ENCODE results near the gene STAB1. TPM values are rescaled to one million over a fixed set of nuclear protein-coding genes. Genes with fewer than 3 reads are reported as not detected.

STAB1 gene
- total and polyA plus RNA-seq, 10 of the 15 experiments (the other 5 are each of a cell fraction or from before 2014, with no cell fraction given), result 0.46 TPM; not detected in 9

DNA sequence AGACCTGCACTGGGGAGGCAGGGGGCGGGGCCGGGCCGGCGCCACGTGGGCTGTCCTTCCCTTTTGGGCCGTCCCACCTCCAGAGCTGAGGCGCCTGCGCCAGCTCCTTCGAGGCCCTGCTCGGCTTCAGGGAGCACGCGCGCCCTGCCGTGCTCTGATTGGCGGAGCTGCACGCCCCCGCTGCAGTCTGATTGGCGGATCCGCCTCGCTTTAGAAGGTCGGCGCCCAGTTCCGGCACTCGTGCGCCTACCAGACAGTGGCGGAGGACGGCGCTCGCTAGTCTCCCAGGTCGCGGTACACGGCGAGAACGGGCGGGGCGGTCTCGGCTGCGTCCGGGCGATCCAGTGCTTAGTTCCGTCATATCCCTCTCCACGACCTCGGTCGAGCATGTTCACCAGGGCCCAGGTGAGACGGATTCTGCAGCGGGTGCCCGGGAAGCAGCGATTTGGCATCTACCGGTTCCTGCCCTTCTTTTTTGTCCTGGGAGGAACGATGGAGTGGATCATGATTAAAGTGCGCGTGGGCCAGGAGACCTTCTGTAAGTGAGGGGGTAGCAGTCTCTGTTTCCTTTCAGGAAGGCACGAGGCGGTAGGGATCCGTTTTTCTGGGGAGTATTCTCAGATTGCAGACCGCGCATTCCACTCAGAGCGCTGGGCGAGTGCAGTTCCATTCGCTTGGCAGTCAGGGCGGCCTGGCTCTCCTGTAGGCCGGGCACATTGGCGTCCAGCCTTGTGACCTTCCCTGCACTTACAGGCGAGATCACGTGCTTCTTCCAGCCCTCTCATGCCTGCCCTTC is 41.4 kb downstream of the STAB1 start, which contains the start of gene UQCC5:
UQCC5 (plus strand) TSS at position 237 of the 796 bp plus-strand sequence; CDS start at position 388, 151 bp downstream.
- ChIA-PET RAD21 (ENCODE audit: unreplicated experiment) (interaction anchor here (0.6 to 1.2 kb wide), 8 partner anchors 8 to 285 kb away, joined by 3 to 10 read pairs (median 3); partner anchors contain the start of genes GNL3 and PBRM1), CTCF (interaction anchor here (1.7 kb wide), 1 partner anchor 78 kb away, joined by 4 read pairs; no protein-coding TSS in a partner anchor), SMC1A (ENCODE audit: uncharacterized antibody, unreplicated experiment) (no interaction called here), POLR2A (interaction anchor here (0.6 to 1.7 kb wide), 10 partner anchors 8 to 1062 kb away, joined by 3 to 7 read pairs (median 3); partner anchors contain the start of genes GNL3, PBRM1 and SFMBT1)
- Histone ChIP-seq H4K20me1 (ENCODE audit: control insufficient read depth, insufficient read depth) (no peaks in the 10 kb centered on the region), H3K9me3 (replicated peaks; ENCODE audit: control insufficient read depth, insufficient read depth, low read length) (no peaks in the 10 kb centered on the region), H2AFZ (ENCODE audit: control insufficient read depth, low read depth, low read length) (peak within 1 kb of the TSS; percentile 90), H3K9ac (ENCODE audit: control insufficient read depth, insufficient read depth, low read length) (peak within 1 kb of the TSS; percentile 90), H3K36me3 (ENCODE audit: control insufficient read depth in 2 of 2, insufficient read depth in 2 of 2, low read length in 1 of 2) (peaks cover 0 to 17% of the 10 kb centered on the region in 2 experiments; a peak in 2 of 4 replicates), H3K27ac (ENCODE audit: control insufficient read depth, insufficient read depth) (peak within 1 kb of the TSS; percentile 84), H3K79me2 (ENCODE audit: control insufficient read depth, insufficient read depth, low read length) (peaks cover 56% of the 10 kb centered on the region), H3K4me1 (ENCODE audit: control insufficient read depth, insufficient read depth, low read length) (peaks cover 15% of the 10 kb centered on the region), H3K4me3 (peak within 1 kb of the TSS; percentile 95), H3K27me3 (replicated peaks in 1 of 2; ENCODE audit: control insufficient read depth in 2 of 2, insufficient read depth in 2 of 2, low read length in 1 of 2) (no peaks in the 10 kb centered on the region), H3K4me2 (ENCODE audit: control insufficient read depth, insufficient read depth) (peak within 1 kb of the TSS; percentile 82)
- ATAC-seq, result peak; percentile 91
- peak; percentile 99 for FAIRE-seq
- WGBS (ENCODE audit: insufficient coverage, insufficient replicate concordance, low lambda C conversion rate, missing lambda C conversion rate), result under 1% methylated on average over 65 of the region's 65 CpGs
- intact Hi-C loops (cut with micrococcal nuclease; ENCODE audit: unreplicated experiment) (loop anchor here (5.0 kb wide), 2 partner anchors 79 to 626 kb away; partner anchors contain the start of genes NISCH and PRKCD), in situ Hi-C loops (cut with MboI) (no loop called here)
- peak; percentile 95 for DNase-seq (ENCODE audit: low read depth, low spot score)
- BruUV-seq (replicated peaks), result no TSS peak
- TF ChIP-seq SUZ12 (IDR thresholded peaks at IDR 0.05; ENCODE audit: unreplicated experiment), result no peak
- no peak for TF ChIP-seq PAX8 (IDR thresholded peaks at IDR 0.05)
- TF ChIP-seq JUND (IDR thresholded peaks at IDR 0.05; ENCODE audit: low read depth, low read length), result no peak
- TF ChIP-seq HCFC1 (IDR thresholded peaks at IDR 0.05; ENCODE audit: low read length), result peak; percentile 10; the same call in 1 of the 2 replicates
- peak; percentile 97 for TF ChIP-seq NFYB (IDR thresholded peaks at IDR 0.05; ENCODE audit: insufficient read depth, low read depth, low read length)
- TF ChIP-seq, protein P1, sequence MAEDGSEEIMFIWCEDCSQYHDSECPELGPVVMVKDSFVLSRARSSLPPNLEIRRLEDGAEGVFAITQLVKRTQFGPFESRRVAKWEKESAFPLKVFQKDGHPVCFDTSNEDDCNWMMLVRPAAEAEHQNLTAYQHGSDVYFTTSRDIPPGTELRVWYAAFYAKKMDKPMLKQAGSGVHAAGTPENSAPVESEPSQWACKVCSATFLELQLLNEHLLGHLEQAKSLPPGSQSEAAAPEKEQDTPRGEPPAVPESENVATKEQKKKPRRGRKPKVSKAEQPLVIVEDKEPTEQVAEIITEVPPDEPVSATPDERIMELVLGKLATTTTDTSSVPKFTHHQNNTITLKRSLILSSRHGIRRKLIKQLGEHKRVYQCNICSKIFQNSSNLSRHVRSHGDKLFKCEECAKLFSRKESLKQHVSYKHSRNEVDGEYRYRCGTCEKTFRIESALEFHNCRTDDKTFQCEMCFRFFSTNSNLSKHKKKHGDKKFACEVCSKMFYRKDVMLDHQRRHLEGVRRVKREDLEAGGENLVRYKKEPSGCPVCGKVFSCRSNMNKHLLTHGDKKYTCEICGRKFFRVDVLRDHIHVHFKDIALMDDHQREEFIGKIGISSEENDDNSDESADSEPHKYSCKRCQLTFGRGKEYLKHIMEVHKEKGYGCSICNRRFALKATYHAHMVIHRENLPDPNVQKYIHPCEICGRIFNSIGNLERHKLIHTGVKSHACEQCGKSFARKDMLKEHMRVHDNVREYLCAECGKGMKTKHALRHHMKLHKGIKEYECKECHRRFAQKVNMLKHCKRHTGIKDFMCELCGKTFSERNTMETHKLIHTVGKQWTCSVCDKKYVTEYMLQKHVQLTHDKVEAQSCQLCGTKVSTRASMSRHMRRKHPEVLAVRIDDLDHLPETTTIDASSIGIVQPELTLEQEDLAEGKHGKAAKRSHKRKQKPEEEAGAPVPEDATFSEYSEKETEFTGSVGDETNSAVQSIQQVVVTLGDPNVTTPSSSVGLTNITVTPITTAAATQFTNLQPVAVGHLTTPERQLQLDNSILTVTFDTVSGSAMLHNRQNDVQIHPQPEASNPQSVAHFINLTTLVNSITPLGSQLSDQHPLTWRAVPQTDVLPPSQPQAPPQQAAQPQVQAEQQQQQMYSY (CRISPR knock-in tag; IDR thresholded peaks at IDR 0.05), result no peak
- TF ChIP-seq, protein P2, sequence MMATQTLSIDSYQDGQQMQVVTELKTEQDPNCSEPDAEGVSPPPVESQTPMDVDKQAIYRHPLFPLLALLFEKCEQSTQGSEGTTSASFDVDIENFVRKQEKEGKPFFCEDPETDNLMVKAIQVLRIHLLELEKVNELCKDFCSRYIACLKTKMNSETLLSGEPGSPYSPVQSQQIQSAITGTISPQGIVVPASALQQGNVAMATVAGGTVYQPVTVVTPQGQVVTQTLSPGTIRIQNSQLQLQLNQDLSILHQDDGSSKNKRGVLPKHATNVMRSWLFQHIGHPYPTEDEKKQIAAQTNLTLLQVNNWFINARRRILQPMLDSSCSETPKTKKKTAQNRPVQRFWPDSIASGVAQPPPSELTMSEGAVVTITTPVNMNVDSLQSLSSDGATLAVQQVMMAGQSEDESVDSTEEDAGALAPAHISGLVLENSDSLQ (IDR thresholded peaks at IDR 0.05), result peak; percentile 89
- TF ChIP-seq BHLHE40 (IDR thresholded peaks at IDR 0.05; ENCODE audit: borderline replicate concordance in 1 of 2, low read depth in 2 of 2, low read length in 1 of 2), result peak; percentile 77 to 91; a peak in 3 of 4 replicates
- TF ChIP-seq, protein P3, sequence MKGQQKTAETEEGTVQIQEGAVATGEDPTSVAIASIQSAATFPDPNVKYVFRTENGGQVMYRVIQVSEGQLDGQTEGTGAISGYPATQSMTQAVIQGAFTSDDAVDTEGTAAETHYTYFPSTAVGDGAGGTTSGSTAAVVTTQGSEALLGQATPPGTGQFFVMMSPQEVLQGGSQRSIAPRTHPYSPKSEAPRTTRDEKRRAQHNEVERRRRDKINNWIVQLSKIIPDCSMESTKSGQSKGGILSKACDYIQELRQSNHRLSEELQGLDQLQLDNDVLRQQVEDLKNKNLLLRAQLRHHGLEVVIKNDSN (IDR thresholded peaks at IDR 0.05; ENCODE audit: borderline replicate concordance, extremely low read length, insufficient read depth, low read depth, low read length), result peak; percentile 89
- 0 out of 4 replicates have a peak, but pooled peaks have one; percentile 20 to 26 for TF ChIP-seq SRF (IDR thresholded peaks at IDR 0.05; ENCODE audit: low read depth in 2 of 2, low read length in 2 of 2)
- peak; percentile 46; the same call in 1 of the 2 replicates for TF ChIP-seq TCF12 (IDR thresholded peaks at IDR 0.05; ENCODE audit: low read depth, low read length)
- no peak for TF ChIP-seq YY1 (IDR thresholded peaks at IDR 0.05; ENCODE audit: low read depth, low read length)
- peak; percentile 95 for TF ChIP-seq CHD2 (IDR thresholded peaks at IDR 0.05; ENCODE audit: borderline replicate concordance, low read depth, low read length)
- TF ChIP-seq KLF5 (IDR thresholded peaks at IDR 0.05; ENCODE audit: partially characterized antibody), result no peak
- TF ChIP-seq POLR2AphosphoS2 (IDR thresholded peaks at IDR 0.05; ENCODE audit: low read depth, low read length), result peak; percentile 98
- TF ChIP-seq HDGF (IDR thresholded peaks at IDR 0.05), result peak; percentile 96; the same call in 1 of the 2 replicates
- TF ChIP-seq NBN (IDR thresholded peaks at IDR 0.05), result peak; percentile 82
- peak; percentile 95 for TF ChIP-seq TAF1 (IDR thresholded peaks at IDR 0.05; ENCODE audit: borderline replicate concordance, low read depth, low read length)

Measured in GM12878 (cell line).